GM12878 (cell line): Measurements from ENCODE around the gene PDE6B.

Experiments used
- ASH2L ChIP-seq: fragments of 300-600, 200-600 bp; sonication (generic); IDR thresholded peaks from 2 replicates; pipeline ENCODE4 v1.6.1; 2017; ENCODE audit warnings: low read depth, mild to moderate bottlenecking, borderline replicate concordance
- CEBPB ChIP-seq, 2 experiments: fragments of 150-350 bp in 1 of 2; IDR thresholded peaks; 2 replicates each; pipeline ENCODE4 v1.6.1; 2012 to 2014; ENCODE audit warnings: low read depth in 2 of 2, low read length in 2 of 2, borderline replicate concordance in 1 of 2, inconsistent platforms in 1 of 2
- CHD2 ChIP-seq: IDR thresholded peaks from 2 replicates; pipeline ENCODE4 v1.6.1; 2011; ENCODE audit warnings: low read depth, low read length, improper control_type of control experiment, borderline replicate concordance
- CUX1 ChIP-seq: IDR thresholded peaks from 2 replicates; pipeline ENCODE4 v1.6.1; 2012; ENCODE audit warnings: improper control_type of control experiment, low read depth, low read length; ENCODE audit not compliant: insufficient replicate concordance
- EZH2 ChIP-seq: IDR thresholded peaks from 2 replicates; pipeline ENCODE4 v1.6.1; 2012; ENCODE audit warnings: low read depth, mild to moderate bottlenecking, control low read depth, inconsistent platforms, low read length, borderline replicate concordance; ENCODE audit not compliant: control insufficient read depth
- FOS ChIP-seq: IDR thresholded peaks from 3 replicates; pipeline ENCODE4 v1.6.1; 2011; ENCODE audit warnings: borderline replicate concordance; ENCODE audit not compliant: insufficient read length; ENCODE audit errors: extremely low read depth
- NFIC ChIP-seq: IDR thresholded peaks from 2 replicates; pipeline ENCODE4 v1.6.1; 2012; ENCODE audit warnings: low read depth, mild to moderate bottlenecking, inconsistent platforms, low read length, moderate library complexity
- POLR2AphosphoS5 ChIP-seq: IDR thresholded peaks from 2 replicates; pipeline ENCODE4 v1.6.1; 2011; ENCODE audit warnings: mild to moderate bottlenecking, low read length, inconsistent platforms
- RCOR1 ChIP-seq: conservative IDR thresholded peaks from 2 replicates; pipeline ENCODE4 v1.6.1; 2012; ENCODE audit warnings: low read depth, low read length, improper control_type of control experiment
- TAF1 ChIP-seq: IDR thresholded peaks from 2 replicates; pipeline ENCODE4 v1.6.1; 2011; ENCODE audit warnings: mild to moderate bottlenecking, low read depth, low read length, borderline replicate concordance

GRCh38 chr4:671769-672168 is 46.4 kb downstream of the PDE6B start:
- no peak for TF ChIP-seq EZH2
- no peak for TF ChIP-seq CHD2
- TF ChIP-seq NFIC, result no peak
- no peak for TF ChIP-seq FOS
- TF ChIP-seq CUX1, result no peak
- no peak for TF ChIP-seq RCOR1
- no peak for TF ChIP-seq CEBPB (IDR thresholded peaks at IDR 0.05; ENCODE audit: borderline replicate concordance in 1 of 2, low read depth in 2 of 2, low read length in 2 of 2)
- TF ChIP-seq POLR2AphosphoS5, result no peak
- TF ChIP-seq TAF1, result no peak
- no peak for TF ChIP-seq ASH2L
